ENCODE results near the gene MYCBP.

GRCh38 chr1:38899560-38899959 lies 26.4 kb upstream of the MYCBP start:
- no peak for TF ChIP-seq CTCF (conservative IDR thresholded peaks at IDR 0.05)
- TF ChIP-seq EZH2 (IDR thresholded peaks at IDR 0.05; ENCODE audit: low read depth), result no peak
